ENCODE measurements around the gene PLPP1.

GRCh38 chr5:55530669-55531068, 4.1 kb downstream of the PLPP1 start:
- TF ChIP-seq GATA2 (IDR thresholded peaks at IDR 0.05; ENCODE audit: low read depth, low read length) (no peak), GATA3 (IDR thresholded peaks at IDR 0.05; ENCODE audit: low read depth, low read length) (no peak)

All from SH-SY5Y (cell line).